ENCODE results near the gene SHH.

DNA sequence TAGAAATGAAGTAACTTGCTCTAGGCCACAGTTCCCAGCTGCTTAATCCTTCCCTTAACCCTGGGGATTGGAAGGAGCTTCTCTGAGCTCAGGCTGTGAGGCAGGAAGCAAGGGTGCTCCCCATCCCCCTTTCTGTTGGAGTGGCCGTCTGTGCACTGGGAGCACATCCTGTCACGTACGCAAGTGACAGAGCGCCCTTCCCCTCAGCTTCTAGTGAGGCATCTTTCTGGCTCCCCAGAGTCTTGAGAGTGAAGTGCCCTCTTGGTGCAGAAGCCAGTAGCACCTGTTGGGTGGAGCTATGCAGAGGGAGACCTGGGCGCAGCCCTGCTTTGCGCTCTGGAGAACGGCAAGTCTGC lies 47.8 kb downstream of the SHH start:
- TF ChIP-seq CTCF (IDR thresholded peaks at IDR 0.05) (no peak), POLR2A (IDR thresholded peaks at IDR 0.05) (no peak)

Data from testis (tissue), 2 donors.